Mammary epithelial cell (primary cell): Measurements from ENCODE around the gene RANBP9.

Experiments
- EZH2 ChIP-seq: IDR thresholded peaks from 2 replicates; pipeline ENCODE4 v1.6.1; 2012; ENCODE audit warnings: low read length, inconsistent platforms, borderline replicate concordance
- TF ChIP-seq, protein P1 (sequence below), 2 donors: IDR thresholded peaks in 1 of 2; conservative IDR thresholded peaks in 1 of 2; 2 replicates each; pipeline ENCODE4 v1.5.1; 2011 to 2012; ENCODE audit warnings: inconsistent platforms in 2 of 2, low read length in 2 of 2, mild to moderate bottlenecking in 2 of 2, control low read depth in 1 of 2, low read depth in 1 of 2; ENCODE audit not compliant: insufficient read depth in 1 of 2; ENCODE audit errors: extremely low read depth in 1 of 2

DNA sequence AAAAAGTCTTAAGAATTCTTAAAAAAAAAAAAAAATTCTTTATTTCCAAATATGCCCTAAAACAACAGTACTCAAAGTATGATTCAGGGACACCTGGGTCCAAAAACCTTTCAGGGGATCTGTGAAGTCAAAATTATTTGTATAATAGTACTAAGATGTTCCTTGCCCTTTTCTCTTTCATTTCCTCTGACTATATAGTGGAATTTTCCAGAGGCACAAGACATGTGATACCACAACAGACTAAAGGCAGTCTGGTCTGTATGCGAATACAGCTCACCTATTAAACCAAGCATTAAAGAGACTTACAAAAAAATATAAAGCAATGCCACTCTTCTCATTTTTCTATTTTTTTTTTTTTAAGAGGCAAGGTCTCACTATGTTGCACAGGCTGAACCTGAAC, 81.1 kb downstream of the RANBP9 start:
- TF ChIP-seq EZH2 = no peak
- TF ChIP-seq, protein P1, sequence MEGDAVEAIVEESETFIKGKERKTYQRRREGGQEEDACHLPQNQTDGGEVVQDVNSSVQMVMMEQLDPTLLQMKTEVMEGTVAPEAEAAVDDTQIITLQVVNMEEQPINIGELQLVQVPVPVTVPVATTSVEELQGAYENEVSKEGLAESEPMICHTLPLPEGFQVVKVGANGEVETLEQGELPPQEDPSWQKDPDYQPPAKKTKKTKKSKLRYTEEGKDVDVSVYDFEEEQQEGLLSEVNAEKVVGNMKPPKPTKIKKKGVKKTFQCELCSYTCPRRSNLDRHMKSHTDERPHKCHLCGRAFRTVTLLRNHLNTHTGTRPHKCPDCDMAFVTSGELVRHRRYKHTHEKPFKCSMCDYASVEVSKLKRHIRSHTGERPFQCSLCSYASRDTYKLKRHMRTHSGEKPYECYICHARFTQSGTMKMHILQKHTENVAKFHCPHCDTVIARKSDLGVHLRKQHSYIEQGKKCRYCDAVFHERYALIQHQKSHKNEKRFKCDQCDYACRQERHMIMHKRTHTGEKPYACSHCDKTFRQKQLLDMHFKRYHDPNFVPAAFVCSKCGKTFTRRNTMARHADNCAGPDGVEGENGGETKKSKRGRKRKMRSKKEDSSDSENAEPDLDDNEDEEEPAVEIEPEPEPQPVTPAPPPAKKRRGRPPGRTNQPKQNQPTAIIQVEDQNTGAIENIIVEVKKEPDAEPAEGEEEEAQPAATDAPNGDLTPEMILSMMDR (conservative IDR thresholded peaks at IDR 0.05 in 1 of 2, IDR thresholded peaks at IDR 0.05 in 1 of 2; ENCODE audit: extremely low read depth in 1 of 2, insufficient read depth in 1 of 2, low read depth in 1 of 2, low read length in 2 of 2) = no peak
